ENCODE data around the gene PDCD1LG2. TPM values are rescaled to one million over a fixed set of nuclear protein-coding genes. Genes with fewer than 3 reads are reported as not detected.

The PDCD1LG2 gene
- total and polyA plus RNA-seq, 2 experiments from 2014 or later: not detected

DNA sequence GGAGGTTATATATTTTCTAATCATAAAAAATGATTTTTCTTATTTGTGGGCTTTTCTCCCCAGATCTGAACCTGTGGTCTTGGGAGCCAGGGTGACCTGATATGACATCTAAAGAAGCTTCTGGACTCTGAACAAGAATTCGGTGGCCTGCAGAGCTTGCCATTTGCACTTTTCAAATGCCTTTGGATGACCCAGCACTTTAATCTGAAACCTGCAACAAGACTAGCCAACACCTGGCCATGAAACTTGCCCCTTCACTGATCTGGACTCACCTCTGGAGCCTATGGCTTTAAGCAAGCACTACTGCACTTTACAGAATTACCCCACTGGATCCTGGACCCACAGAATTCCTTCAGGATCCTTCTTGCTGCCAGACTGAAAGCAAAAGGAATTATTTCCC is 59.6 kb downstream of the PDCD1LG2 start:
- TF ChIP-seq EZH2 (IDR thresholded peaks at IDR 0.05; ENCODE audit: borderline replicate concordance): no peak
- no peak for TF ChIP-seq CTCF (IDR thresholded peaks at IDR 0.05; ENCODE audit: poor library complexity)
- no peak for TF ChIP-seq EZH2phosphoT487 (IDR thresholded peaks at IDR 0.05; ENCODE audit: low read depth, severe bottlenecking, unreplicated experiment)
- no peak for DNase-seq (ENCODE audit: low spot score)
- H2AFZ ChIP-seq: no peak overlapping the region
- H3K27me3 ChIP-seq: no peaks in the 10 kb centered on the region
- H3K9me3 ChIP-seq (ENCODE audit: low read depth): no peaks in the 10 kb centered on the region
- no peak overlapping the region for H3K4me3 ChIP-seq
- no peaks in the 10 kb centered on the region for H3K36me3 ChIP-seq (replicated peaks; ENCODE audit: insufficient read depth, low read depth)
- H3K4me2 ChIP-seq: no peak overlapping the region
- H3K4me1 ChIP-seq (ENCODE audit: insufficient read depth): no peaks in the 10 kb centered on the region
- no peaks in the 10 kb centered on the region for H4K20me1 ChIP-seq (ENCODE audit: insufficient read depth, poor library complexity, severe bottlenecking)
- no peaks in the 10 kb centered on the region for H3K79me2 ChIP-seq
- H3K27ac ChIP-seq: no peak overlapping the region
- no peaks in the 10 kb centered on the region for H3K9me2 ChIP-seq (replicated peaks; ENCODE audit: insufficient read depth)
- 78% methylated on average over 1 of the region's 1 CpG for WGBS (ENCODE audit: low lambda C conversion rate, missing lambda C conversion rate)

GRCh38 chr9:5571629-5572232 is 61.4 kb downstream of the PDCD1LG2 start:
- H3K79me2 ChIP-seq: no peaks in the 10 kb centered on the region
- H4K20me1 ChIP-seq (ENCODE audit: insufficient read depth, poor library complexity, severe bottlenecking): no peaks in the 10 kb centered on the region
- H3K27me3 ChIP-seq: no peaks in the 10 kb centered on the region
- H3K4me2 ChIP-seq: no peak overlapping the region
- H3K9me2 ChIP-seq (replicated peaks; ENCODE audit: insufficient read depth): no peaks in the 10 kb centered on the region
- no peak for TF ChIP-seq EZH2 (IDR thresholded peaks at IDR 0.05; ENCODE audit: borderline replicate concordance)
- TF ChIP-seq CTCF (IDR thresholded peaks at IDR 0.05; ENCODE audit: poor library complexity): no peak
- TF ChIP-seq EZH2phosphoT487 (IDR thresholded peaks at IDR 0.05; ENCODE audit: low read depth, severe bottlenecking, unreplicated experiment): no peak
- WGBS (ENCODE audit: low lambda C conversion rate, missing lambda C conversion rate): 96% methylated on average over 1 of the region's 1 CpG
- no peaks in the 10 kb centered on the region for H3K36me3 ChIP-seq (replicated peaks; ENCODE audit: insufficient read depth, low read depth)
- no peaks in the 10 kb centered on the region for H3K4me1 ChIP-seq (ENCODE audit: insufficient read depth)
- H2AFZ ChIP-seq: no peak overlapping the region
- no peak overlapping the region for H3K27ac ChIP-seq
- no peaks in the 10 kb centered on the region for H3K9me3 ChIP-seq (ENCODE audit: low read depth)
- H3K4me3 ChIP-seq: no peak overlapping the region
- no peak for DNase-seq (ENCODE audit: low spot score)

DNA sequence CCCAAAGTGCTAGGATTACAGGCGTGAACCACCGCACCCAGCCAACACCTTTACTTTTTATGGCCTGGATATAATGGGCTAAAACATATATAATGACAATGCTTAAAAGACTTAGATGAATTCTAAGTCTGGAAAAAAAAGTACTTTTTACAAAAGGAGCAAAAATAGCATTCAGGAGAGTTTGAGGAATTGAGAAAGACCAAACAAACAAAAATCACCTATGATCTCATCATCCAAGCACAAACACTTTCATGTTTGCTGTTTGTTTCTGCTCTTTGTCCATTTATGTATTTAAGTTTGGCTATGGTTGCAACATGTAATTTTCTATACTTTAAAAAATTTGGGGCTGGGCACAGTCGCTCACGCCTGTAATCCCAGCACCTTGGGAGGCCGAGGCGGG is 63.8 kb downstream of the PDCD1LG2 start:
- Histone ChIP-seq H3K4me2 (no peak overlapping the region), H3K79me2 (no peaks in the 10 kb centered on the region), H3K36me3 (replicated peaks; ENCODE audit: insufficient read depth, low read depth) (no peaks in the 10 kb centered on the region), H3K4me1 (ENCODE audit: insufficient read depth) (no peaks in the 10 kb centered on the region), H3K4me3 (no peak overlapping the region), H4K20me1 (ENCODE audit: insufficient read depth, poor library complexity, severe bottlenecking) (no peaks in the 10 kb centered on the region), H3K9me3 (ENCODE audit: low read depth) (no peaks in the 10 kb centered on the region), H2AFZ (no peak overlapping the region), H3K9me2 (replicated peaks; ENCODE audit: insufficient read depth) (no peaks in the 10 kb centered on the region), H3K27me3 (no peaks in the 10 kb centered on the region), H3K27ac (no peak overlapping the region)
- DNase-seq (ENCODE audit: low spot score): no peak
- no peak for TF ChIP-seq EZH2phosphoT487 (IDR thresholded peaks at IDR 0.05; ENCODE audit: low read depth, severe bottlenecking, unreplicated experiment)
- no peak for TF ChIP-seq EZH2 (IDR thresholded peaks at IDR 0.05; ENCODE audit: borderline replicate concordance)
- TF ChIP-seq CTCF (IDR thresholded peaks at IDR 0.05; ENCODE audit: poor library complexity): no peak
- WGBS (ENCODE audit: low lambda C conversion rate, missing lambda C conversion rate): 96% methylated on average over 6 of the region's 6 CpGs

Data from hepatocyte (in vitro differentiated cells).